GM18867 (cell line): ENCODE data around the gene FSTL4.

ENCODE experiments used
- ATAC-seq: cut with Tn5 transposase; IDR thresholded peaks from one replicate; pipeline ENCODE4 v1.9.1; 2021; ENCODE audit warnings: mild to moderate bottlenecking, moderate library complexity; ENCODE audit not compliant: unreplicated experiment

Gene FSTL4

DNA sequence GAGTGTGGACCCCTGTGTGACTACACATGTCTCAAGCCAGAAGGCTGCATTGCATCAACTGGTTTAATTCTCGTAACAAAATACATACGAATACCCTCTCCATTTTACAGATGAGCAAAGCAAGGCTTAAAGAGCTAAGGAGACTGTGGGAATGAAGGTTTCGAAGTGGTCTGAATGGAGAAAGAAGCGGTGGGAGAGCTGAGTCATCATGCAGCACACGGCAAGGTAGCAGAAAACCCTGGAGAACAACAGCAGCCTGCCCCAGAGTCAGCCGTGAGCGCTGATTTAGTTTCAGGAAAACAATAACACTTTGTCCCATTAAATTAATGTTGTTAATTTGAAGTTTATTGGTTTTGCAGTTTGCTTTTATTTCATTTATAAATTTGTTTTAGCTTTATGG lies 336.7 kb downstream of the FSTL4 start:
- ATAC-seq, result no peak

DNA sequence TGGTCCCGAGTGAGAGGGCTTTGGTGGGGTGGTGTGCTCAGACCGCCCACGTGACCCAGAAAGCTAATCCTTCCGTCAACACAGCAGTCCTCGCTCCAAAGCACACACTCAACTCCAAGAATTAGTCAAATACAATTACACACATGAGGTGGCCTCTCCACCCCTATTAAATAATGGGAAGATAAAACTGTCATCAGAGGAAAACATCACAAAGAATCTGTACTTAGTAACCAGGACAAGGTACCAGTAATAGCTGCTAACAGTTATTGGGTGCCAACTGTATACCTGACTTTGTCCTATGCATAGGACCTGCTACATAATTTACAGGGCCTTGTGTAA lies 337.8 kb downstream of the FSTL4 start:
- ATAC-seq, result no peak

DNA sequence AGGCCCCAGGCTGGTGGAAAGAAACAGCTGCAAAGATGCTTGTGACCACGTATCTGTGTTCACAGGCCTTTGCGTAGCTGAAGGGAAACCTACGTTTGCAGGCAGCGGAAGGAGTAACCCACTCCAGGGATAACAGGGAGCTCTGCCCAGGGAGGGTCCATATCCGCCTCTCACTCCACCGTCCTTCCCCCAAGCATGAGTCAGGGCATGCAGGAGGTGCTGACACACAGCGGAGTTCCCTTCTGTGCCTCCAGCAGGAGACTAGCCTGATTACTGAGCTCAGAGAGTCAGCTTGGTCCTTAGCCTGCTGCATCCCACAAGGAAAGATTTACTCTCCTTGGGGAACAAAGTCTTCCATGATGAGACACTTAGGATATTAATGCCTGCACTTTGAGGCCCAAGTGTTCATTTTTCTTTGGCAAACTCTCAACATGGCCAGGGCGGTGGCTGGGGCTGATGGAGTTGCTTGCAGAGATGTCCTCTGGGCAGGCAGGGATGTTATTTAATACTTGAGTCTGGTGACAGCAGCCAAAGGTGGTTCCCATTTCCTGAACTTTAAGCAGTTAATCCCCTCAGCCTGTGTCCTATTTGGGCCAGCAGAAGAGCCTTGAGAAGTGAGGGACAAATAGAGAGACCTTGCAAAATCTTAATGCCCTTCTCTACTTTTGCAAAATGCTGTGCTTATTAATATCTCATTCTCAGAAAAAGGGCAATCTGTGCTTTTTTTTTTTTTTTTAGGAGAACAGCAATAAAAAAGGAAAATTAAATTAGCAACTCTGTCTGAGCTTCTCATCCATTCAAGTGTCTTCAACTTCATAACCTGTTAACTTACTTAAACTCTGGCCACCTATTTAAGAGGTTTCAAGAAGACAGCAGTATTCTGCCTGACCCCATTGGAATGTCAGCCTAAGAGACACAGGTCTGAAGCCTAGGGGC lies 338.4 kb downstream of the FSTL4 start:
- ATAC-seq, result no peak

DNA sequence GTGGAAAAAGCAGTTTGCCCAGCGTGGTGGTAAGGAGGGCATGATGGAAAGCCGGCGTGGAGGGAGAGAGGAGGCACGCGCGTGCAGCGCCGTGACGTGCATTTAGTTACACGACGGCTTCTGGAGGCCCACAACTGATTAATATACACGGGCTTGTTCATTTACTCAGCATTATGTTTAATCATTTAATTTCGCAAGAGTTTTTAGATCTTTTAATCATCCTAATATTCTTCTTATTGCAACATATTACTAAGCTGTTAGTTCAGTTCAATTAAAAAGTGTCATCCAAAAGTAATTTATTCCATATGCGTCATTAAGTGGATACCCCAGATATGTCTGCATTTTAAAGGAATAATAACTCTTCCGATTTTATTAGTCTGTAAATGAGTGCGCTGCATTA lies 340.0 kb downstream of the FSTL4 start:
- ATAC-seq, result no peak

DNA sequence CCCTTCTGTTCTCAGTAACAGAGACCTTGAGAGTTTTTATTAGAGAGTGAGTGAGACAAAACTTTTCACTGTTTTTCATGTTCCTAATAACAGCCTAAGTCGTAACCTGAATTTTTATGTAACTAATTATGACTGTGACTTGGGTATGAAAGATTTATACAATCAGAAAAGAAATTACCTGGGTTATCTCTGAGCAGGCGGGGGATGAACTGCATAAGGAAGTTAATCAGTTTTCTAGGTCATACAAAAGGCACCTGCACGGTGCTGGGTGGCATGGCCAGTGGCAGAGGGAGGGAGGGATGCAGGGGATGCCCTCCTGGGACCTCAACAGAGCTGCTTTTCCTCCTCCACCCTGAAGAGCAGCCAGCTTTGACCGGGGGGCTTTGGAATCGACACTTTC lies 340.7 kb downstream of the FSTL4 start:
- no peak for ATAC-seq

DNA sequence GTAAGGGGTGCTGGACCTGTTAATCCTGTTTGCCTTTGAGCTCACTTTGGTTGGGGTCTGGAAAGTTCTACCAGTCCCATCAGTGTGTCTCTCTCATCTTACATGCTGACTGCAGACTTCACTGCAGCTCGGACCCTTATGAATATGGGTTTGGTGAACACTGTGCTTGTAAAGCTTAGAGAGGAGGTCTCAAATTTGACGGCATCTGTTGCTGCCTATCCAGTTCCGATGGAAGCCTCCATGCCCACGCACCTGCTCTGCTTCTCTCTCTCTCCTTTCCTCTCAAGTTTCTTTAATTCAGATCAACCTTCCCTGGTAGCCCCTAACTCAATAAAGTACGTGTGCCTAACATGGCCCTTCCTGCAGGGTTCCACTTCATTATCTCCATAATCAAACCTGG lies 342.6 kb downstream of the FSTL4 start:
- no peak for ATAC-seq

DNA sequence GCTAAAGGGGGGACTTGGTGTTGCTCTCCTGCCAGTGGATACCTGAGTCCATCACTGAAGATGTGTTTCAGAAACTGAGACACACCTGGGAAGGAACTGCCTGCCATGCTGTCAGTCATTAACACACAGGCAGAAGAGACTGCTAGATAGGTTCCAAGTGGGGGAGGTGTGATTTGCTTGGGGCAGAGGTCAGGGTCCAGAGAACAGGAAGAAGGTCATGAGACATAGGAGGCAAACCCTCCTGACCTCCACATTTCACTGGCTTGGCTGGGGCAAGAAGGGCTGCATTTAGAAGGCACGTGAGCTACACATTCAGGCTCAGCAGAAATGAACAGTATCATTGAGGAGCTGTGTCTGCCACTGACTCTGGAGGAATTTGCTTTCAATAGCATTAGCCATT lies 344.7 kb downstream of the FSTL4 start:
- no peak for ATAC-seq

DNA sequence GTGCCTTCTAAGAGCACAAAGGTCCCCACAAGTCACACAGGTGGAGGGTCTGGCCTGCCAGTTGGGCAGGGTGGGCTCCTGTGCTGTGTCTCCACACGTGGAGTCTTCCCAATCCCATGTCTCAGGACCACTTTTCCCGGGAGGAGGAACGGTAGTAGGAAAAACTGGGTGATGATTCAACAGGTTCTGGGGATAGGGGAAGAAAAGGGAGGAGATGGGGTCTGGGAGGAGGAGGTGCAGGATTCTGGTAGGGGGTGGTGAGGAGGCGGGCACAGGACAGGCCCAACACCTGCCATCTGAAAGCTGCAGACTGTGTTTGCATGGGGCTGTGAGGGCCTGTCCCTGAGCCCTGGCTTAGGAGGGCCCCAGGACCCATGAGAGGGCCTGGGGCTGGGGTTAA lies 345.4 kb downstream of the FSTL4 start:
- no peak for ATAC-seq

DNA sequence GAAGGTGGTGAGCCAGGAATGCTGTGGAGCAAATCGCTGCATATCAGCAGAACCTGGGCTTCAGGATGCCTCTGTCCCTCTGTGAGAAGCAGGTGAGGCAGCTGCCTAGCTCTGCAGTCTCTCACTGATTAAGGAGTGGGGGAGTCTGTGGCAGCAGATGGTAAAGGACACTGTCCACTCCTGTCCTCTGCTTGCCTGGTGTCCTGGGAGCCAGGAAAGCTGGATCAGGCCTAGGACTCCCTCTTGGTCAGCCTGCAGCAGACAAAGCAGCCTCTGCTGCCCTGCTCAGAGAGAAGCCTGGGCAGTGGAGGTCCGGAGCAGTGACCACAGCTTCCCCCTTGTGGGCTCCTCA lies 345.8 kb downstream of the FSTL4 start:
- ATAC-seq, result no peak

DNA sequence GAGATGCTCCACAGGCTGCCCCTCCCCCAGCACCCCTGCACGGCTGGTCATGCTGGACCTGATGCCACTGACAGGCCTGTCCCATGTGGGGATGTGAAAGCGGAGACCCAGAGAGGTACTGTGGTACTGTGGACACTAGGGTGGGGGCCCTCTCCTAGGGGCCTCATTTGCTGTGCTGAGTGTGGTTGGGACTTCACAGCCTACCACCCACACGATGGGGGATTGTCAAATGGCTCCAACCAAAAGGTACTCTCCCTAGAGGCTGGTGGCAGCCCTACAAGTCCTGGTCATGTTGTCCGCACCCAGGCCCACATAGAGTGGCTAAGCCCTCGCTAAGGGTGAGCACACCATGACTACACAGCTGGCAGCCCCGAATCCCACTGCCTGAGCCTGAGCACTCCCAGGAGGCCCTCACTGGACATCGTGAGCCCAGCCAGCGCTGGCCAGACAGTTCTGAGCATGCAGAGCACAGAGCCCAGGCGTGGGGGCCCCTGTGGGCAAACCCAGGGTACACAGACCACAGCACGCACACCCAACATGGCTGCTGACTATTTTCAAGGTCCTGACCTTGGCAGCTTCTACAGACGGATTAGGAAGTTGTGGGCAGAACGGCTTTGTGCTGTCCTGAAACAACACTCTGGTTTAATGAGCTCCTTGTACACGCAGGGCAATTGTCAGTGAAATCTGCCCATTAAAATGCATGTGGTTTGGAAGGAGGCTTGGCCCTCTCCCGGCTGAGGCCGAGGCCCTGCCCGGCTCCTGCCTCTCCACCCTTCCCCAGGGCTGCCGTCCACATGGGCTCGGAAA lies 346.4 kb downstream of the FSTL4 start:
- no peak for ATAC-seq

DNA sequence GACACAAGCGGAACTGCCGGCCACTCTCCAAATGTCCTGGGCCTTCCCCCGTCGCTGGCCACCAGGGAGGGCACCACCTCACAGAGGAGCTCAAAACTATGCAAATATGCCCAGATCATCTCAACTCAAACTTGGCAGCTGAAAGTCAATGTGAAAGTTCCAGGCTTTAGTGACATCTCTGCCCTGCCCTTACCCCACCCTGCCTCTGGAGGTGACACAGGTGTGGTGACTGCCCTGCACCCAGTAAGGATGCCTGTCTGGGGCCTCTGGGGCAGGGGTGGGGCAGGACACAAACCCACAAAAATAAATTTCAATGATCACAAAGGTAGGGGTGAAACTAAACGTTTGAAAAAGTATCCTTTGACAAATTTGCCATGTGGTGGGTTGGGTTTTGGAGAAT lies 347.1 kb downstream of the FSTL4 start:
- peak; percentile 59 for ATAC-seq

DNA sequence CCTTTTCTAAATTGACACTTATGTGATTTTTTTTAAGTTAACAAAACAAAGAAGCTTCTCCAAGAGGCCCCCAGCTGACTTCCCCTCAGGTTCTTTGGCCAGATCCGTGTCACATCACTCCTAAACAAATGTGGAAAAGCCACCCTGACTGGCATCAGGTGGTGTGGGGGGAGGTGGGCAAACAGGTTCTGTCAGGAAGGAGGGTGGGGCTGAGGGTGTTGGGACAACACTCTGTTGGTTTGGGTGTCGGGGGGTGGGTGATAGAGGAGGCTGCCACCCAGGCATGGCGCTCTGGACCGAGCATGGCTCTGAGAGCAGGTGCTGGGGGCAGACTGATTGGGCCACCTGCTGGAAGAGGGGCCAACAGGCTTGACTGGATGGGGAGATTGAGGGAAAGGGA lies 349.7 kb downstream of the FSTL4 start:
- no peak for ATAC-seq

DNA sequence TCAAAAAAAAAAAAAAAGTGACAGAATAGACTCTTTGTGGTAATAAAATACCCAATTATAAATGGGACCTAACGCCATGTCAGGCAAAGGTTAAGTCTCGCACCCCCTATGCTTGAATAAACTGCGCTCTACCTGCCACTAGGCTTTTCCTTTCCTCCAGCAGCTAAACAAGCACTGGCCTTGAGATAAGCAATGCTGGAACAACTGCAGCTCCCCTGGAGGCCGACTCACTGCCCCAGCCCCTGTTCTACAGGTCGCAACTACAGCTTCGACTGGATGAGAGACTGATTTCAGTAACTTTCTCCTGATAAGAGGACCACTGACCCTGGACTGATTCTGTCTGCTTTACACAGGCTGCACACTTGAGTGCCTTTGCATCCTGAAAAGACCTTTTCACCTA lies 350.3 kb downstream of the FSTL4 start:
- ATAC-seq, result no peak

DNA sequence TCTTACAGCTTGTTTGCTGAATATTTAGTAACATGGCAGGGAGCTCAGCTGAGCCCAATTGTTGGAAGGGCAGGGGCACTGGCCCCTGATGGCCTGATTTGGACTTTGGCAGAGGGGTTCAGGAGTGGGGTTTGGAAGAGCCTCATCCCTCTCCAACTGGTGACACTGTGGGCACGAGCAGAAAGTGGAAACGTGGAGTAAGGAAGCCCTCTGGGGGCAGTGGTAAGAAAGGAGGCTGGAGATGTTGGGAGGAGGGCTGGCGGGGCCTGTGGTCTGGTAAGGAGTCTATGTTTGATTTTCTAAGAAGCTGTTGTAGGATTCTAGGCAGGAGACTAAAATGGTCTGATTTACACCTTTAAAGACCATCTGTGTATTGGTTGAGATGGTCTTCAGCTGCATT lies 351.6 kb downstream of the FSTL4 start:
- no peak for ATAC-seq

DNA sequence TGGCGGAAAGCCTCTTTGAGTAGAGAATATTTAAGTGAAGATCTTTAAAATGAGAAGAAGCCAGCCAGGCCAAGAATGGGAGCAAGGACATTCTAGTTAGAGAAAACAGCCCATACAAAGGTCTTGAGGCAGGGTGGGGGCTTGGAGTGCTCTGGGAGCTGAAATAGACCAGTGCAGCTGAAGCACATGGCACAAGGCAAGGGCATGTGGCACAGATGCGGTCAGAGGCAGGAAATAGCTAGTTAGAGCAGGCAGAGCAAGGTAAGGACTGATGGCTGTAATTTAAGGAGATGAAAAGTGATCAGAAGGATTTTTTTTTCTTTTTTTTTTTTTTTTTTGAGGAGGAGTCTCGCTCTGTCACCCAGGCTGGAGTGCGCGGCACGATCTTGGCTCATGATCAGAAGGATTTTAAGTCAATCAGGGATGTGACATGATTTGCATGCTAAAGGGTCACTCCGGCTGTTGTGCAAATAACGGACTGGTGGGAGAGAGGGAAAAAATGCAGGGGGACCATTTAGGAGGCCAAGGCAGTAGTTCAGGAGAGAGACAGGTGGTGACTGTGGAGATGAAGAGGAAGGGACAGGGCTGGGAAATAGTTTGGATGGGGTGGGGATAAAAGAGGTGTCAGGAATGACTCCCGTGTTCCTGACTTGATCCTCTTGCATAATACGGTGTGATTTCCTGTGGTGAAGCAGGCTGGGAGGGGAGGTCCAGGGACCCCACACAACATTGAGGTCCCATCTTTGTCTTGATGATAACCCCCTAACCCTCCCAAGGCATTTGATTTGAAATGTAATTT lies 352.9 kb downstream of the FSTL4 start:
- no peak for ATAC-seq

DNA sequence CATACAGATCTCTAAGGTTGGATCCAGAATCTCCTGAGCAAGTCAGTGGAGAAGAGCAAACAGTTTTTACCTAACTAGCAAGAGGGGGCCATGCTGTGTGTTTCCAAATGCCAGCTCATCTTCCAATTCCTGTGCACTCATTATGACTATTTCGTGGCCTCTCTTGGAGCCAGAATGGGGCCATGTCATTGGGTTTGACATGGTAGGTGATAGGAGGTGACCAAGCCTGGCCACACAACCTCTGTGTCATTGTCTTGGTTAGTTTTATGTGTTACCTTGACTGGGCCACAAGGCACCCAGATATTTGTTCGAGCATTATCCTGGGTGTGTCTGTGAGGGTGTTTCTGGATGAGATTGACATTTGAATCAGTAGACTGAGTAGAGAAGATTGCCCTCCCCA lies 354.4 kb downstream of the FSTL4 start:
- ATAC-seq, result no peak

DNA sequence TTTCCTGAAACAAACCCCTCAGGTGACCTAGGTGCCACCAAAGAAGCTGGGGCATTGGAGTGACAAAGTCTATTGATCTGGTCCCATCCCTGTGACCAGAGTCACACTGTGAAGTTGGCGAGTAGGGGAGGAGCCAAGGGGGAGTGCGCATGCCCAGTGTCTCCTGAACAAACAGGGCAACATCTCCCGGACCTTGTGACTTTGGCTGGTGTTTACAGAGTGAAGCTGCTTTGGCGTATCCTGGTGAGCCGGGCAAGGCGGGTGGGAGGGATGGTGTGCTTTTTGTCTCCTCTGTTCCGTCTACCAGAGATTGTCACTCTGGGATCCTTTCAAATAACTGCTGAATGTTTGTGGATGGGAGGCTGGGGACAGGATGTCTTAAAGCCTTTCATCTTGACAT lies 356.1 kb downstream of the FSTL4 start:
- ATAC-seq, result no peak

DNA sequence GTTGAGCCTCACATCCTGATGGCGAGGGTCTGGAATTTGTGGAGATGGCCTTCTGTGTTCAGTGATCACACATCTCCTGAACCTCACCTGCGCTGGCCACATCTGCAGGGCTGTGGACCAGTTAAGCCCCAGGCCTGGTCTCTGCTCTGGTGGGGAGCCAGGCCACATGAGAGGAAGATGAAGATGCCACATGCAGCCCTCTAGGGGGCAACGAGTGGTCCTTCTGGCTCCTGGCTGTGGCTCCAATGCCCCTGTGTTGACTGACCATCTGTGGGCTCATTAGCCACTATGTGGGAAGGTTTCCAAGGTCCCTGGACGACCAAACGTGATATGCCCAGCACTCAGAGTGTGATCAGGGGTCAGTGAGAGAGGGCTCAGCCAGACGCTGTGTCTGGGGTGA lies 357.5 kb downstream of the FSTL4 start:
- ATAC-seq, result no peak

DNA sequence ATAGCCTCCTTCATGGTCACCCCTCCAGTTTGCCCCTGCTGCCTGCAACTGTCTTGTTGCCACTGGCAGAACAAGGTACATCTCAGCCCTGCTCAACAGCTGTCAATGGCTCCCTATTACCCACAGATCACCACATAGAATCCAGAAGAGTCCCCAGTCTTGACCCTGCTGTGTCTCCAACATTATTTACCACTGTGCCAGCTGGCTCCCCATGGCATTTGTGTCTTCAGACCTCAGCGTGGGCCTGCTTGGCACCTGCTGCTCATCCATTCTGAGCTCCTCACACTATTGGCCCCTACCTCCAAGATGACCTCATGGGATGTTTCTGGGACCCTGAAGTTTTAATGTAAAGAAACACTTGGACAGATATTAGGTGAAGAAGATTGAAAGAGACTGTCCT lies 358.7 kb downstream of the FSTL4 start:
- ATAC-seq, result no peak

DNA sequence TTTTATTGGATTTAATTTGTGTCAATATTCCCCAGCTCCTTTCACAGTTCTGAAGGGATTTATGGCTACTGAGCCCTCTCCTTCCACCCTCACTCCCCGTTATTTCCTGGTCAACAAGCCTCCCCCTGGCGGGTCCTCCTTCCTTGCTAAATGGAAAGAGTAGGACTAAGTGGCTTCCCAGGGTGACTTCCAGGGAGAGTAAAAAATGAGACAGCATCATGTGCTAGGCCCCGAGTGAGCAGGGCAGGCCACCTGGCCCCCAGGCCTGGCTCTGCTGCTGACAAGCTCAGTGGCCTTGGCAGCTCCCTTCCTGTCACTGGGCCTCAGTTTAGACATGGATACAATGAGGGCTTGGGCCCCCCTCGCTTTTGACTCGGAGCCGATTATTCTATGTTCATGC lies 359.3 kb downstream of the FSTL4 start:
- no peak for ATAC-seq

DNA sequence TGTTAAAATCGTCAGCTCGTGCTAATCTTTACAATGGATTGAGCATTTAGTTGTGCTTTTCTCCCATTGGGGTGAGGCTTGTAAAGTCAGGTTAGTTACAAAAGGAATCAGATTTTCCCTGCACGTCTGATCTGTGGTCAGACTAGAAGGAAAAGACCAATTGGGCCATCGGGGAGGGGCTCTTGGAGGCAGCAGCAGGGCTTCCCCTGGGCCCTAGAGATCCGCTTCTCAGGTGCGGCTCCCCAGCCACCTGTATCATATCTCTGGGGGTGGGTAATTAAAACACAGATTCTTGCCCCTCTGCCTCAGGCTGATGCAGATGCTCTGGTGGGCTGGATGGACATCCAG lies 360.2 kb downstream of the FSTL4 start:
- no peak for ATAC-seq
